Right lobe of liver (tissue), 4 donors: ENCODE data around the gene TEX22.

Experiments used
- POLR2A ChIP-seq: fragments of 450-650 bp; IDR thresholded peaks from one replicate; pipeline ENCODE4 v1.6.1; 2017; ENCODE audit warnings: antibody characterized with exemption, mild to moderate bottlenecking
- TF ChIP-seq, protein P1 (sequence below), 4 donors: fragments of 200-600 bp in 3 of 4; fragments of 450-650 bp in 1 of 4; IDR thresholded peaks; one replicate each; pipeline versions ENCODE4 v1.5.1 to v1.8.0; 2016 to 2022; ENCODE audit warnings: antibody characterized with exemption in 4 of 4, mild to moderate bottlenecking in 2 of 4
- donor health status: DM: no; HTN: no; CAD: no.
- donor health status: DM: no; HTN: no; CAD: no.
- donor health status: DM: no; HTN: yes; CAD: no.

DNA sequence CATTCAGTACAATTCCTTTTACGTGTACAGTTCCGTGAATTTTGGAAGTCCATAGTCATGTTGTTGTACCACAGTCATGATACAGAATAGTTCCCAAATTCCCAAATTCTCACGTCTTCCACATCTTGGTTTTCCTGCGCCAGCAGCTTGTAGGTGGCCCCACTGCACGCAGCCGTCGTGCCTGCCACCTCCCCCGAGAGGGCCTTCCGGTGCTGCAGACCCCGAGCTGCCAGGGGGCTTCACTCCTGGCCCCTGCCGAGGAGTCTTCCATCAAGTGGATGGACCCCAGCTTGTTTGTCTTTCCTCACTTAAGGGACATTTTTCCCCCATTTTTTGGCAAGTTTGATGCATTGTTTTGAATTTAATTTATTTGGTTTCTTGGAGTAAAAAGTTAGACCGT, 38.1 kb downstream of the TEX22 start:
- TF ChIP-seq POLR2A: no peak
- TF ChIP-seq, protein P1, sequence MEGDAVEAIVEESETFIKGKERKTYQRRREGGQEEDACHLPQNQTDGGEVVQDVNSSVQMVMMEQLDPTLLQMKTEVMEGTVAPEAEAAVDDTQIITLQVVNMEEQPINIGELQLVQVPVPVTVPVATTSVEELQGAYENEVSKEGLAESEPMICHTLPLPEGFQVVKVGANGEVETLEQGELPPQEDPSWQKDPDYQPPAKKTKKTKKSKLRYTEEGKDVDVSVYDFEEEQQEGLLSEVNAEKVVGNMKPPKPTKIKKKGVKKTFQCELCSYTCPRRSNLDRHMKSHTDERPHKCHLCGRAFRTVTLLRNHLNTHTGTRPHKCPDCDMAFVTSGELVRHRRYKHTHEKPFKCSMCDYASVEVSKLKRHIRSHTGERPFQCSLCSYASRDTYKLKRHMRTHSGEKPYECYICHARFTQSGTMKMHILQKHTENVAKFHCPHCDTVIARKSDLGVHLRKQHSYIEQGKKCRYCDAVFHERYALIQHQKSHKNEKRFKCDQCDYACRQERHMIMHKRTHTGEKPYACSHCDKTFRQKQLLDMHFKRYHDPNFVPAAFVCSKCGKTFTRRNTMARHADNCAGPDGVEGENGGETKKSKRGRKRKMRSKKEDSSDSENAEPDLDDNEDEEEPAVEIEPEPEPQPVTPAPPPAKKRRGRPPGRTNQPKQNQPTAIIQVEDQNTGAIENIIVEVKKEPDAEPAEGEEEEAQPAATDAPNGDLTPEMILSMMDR (IDR thresholded peaks at IDR 0.05): no peak
